Transverse colon (tissue), 4 donors: ENCODE results near the gene GRIN2D.

ENCODE experiments used
- CTCF ChIP-seq, 5 experiments: fragments of 200-600 bp in 3 of 5; fragments of 450-650 bp in 2 of 5; sonication (generic) in 3 of 5; IDR thresholded peaks; 1 replicate in 2 of 5; 2 replicates in 3 of 5; pipeline ENCODE4 v1.5.1; 2016 to 2017; ENCODE audit warnings: antibody characterized with exemption in 5 of 5, inconsistent platforms in 3 of 5, mild to moderate bottlenecking in 2 of 5, moderate library complexity in 1 of 5
- EP300 ChIP-seq: sonication (generic); formaldehyde crosslinking; IDR thresholded peaks from one replicate; pipeline ENCODE4 v1.6.1; 2017; ENCODE audit warnings: antibody characterized with exemption, low read depth
- POLR2AphosphoS5 ChIP-seq, 3 donors: sonication (generic); formaldehyde crosslinking; IDR thresholded peaks; one replicate each; pipeline ENCODE4 v1.6.1; 2016; ENCODE audit warnings: antibody characterized with exemption in 3 of 3

GRCh38 chr19:48350856-48351255 lies 42.6 kb upstream of the GRIN2D start:
- TF ChIP-seq CTCF (IDR thresholded peaks at IDR 0.05), result no peak
- no peak for TF ChIP-seq EP300
- no peak for TF ChIP-seq POLR2AphosphoS5 (IDR thresholded peaks at IDR 0.05)
